ENCODE measurements around the gene SLC49A4.

DNA sequence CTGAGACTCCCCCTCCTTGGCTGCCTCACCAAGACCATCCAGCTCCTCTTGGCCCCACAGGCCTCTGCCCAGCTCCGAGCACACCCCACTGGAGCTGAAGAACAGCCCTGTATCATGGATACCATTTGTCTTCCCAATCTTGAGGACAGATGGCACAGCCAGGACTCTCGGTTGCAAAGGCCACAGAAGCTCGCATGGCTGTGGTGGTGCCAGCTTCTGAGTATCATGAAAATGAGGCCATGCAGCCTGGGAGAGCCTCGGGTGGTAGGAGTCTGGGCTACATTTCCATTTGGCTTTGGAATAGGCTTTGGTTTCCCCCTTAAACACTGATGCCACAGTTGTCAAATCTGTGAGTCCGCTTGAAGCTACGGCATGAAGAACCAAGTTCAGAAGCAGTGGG lies 126.1 kb downstream of the SLC49A4 start:
- TF ChIP-seq, protein P1, sequence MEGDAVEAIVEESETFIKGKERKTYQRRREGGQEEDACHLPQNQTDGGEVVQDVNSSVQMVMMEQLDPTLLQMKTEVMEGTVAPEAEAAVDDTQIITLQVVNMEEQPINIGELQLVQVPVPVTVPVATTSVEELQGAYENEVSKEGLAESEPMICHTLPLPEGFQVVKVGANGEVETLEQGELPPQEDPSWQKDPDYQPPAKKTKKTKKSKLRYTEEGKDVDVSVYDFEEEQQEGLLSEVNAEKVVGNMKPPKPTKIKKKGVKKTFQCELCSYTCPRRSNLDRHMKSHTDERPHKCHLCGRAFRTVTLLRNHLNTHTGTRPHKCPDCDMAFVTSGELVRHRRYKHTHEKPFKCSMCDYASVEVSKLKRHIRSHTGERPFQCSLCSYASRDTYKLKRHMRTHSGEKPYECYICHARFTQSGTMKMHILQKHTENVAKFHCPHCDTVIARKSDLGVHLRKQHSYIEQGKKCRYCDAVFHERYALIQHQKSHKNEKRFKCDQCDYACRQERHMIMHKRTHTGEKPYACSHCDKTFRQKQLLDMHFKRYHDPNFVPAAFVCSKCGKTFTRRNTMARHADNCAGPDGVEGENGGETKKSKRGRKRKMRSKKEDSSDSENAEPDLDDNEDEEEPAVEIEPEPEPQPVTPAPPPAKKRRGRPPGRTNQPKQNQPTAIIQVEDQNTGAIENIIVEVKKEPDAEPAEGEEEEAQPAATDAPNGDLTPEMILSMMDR (IDR thresholded peaks at IDR 0.05): no peak
- TF ChIP-seq POLR2AphosphoS5 (IDR thresholded peaks at IDR 0.05): no peak
- no peak for TF ChIP-seq POLR2A (IDR thresholded peaks at IDR 0.05)

Measured in gastroesophageal sphincter (tissue), 3 donors.